Measurements from ENCODE around the gene ELF3. TPM values are rescaled to one million over a fixed set of nuclear protein-coding genes. Genes with fewer than 3 reads are reported as not detected.

Gene ELF3
- total and polyA plus RNA-seq, 2 of the 8 experiments (the other 6 are each of a cell fraction or from before 2014, with no cell fraction given), result 17.3 to 25.0 TPM

GRCh38 chr1:202046748-202047708, 36.6 kb downstream of the ELF3 start:
- H3K14ac ChIP-seq (ENCODE audit: insufficient read length), result no peak overlapping the region
- H2BK15ac ChIP-seq (ENCODE audit: low read length), result no peak overlapping the region
- no peak for FAIRE-seq
- H3K4ac ChIP-seq (replicated peaks; ENCODE audit: insufficient read length, low read depth, low read length), result no peak overlapping the region
- H2BK5ac ChIP-seq (ENCODE audit: low read depth, low read length), result no peak overlapping the region
- H4K5ac ChIP-seq (ENCODE audit: insufficient read length, low read depth, low read length), result no peak overlapping the region
- H3K79me1 ChIP-seq (ENCODE audit: low read depth, low read length), result no peaks in the 10 kb centered on the region
- H3K79me2 ChIP-seq (ENCODE audit: control insufficient read depth in 1 of 2, insufficient read depth in 2 of 2, low read length in 2 of 2), result no peaks in the 10 kb centered on the region
- no peaks in the 10 kb centered on the region for H4K20me1 ChIP-seq (replicated peaks in 1 of 2; ENCODE audit: control insufficient read depth in 1 of 2, insufficient read depth in 2 of 2, low read length in 2 of 2)
- ChIA-PET POLR2A (ENCODE audit: partially characterized antibody) (interaction anchor here (1.7 kb wide), 1 partner anchor 37 kb away, joined by 5 read pairs; the partner anchor contains the start of gene ELF3), CTCF (ENCODE audit: partially characterized antibody) (interaction anchor here (0.8 to 1.3 kb wide), 4 partner anchors 9 to 65 kb away, joined by 3 read pairs; no protein-coding TSS in a partner anchor)
- no peak for DNase-seq (ENCODE audit: low read depth in 1 of 2, low spot score in 2 of 2)
- no peak overlapping the region for H3K23ac ChIP-seq (ENCODE audit: insufficient read length)
- H4K91ac ChIP-seq (replicated peaks; ENCODE audit: insufficient read length, low read length), result no peak overlapping the region
- H3K27ac ChIP-seq (ENCODE audit: low read depth, low read length), result no peak overlapping the region
- H3K23me2 ChIP-seq (ENCODE audit: low read depth, low read length), result no peaks in the 10 kb centered on the region
- H3K9me3 ChIP-seq (ENCODE audit: insufficient read depth in 2 of 2, low read depth in 1 of 2, low read length in 1 of 2), result no peaks in the 10 kb centered on the region
- H2BK120ac ChIP-seq (replicated peaks; ENCODE audit: low read depth, low read length), result no peak overlapping the region
- H2BK12ac ChIP-seq (ENCODE audit: low read depth, low read length), result no peak overlapping the region
- H3K27me3 ChIP-seq (replicated peaks in 1 of 4; ENCODE audit: control insufficient read depth in 3 of 4, extremely low read depth in 1 of 4, insufficient read depth in 3 of 4, low read length in 3 of 4), result no peaks in the 10 kb centered on the region
- WGBS, 2 experiments (ENCODE audit: extremely low coverage in 1 of 2, insufficient coverage in 1 of 2, insufficient read length in 1 of 2, insufficient replicate concordance in 2 of 2, low coverage in 1 of 2, low lambda C conversion rate in 2 of 2, missing lambda C conversion rate in 1 of 2), result 85% methylated on average over 5 of the region's 5 CpGs; no CpG with 5 or more reads in 1 of the 2 experiments
- H4K8ac ChIP-seq (ENCODE audit: extremely low read depth, insufficient read depth, low read length), result no peak overlapping the region
- H3K36me3 ChIP-seq (ENCODE audit: control insufficient read depth in 2 of 4, insufficient read depth in 4 of 4, low read length in 3 of 4), result no peaks in the 10 kb centered on the region
- H2BK20ac ChIP-seq (ENCODE audit: low read length), result no peak overlapping the region
- H3K4me3 ChIP-seq (ENCODE audit: extremely low read depth in 1 of 4, insufficient read depth in 2 of 4, low read depth in 3 of 4, low read length in 4 of 4), result no peak overlapping the region
- H3K18ac ChIP-seq (ENCODE audit: extremely low read depth, low read length), result no peak overlapping the region
- no peak overlapping the region for H3K9ac ChIP-seq (replicated peaks in 1 of 4; ENCODE audit: extremely low read depth in 1 of 4, low read depth in 3 of 4, low read length in 3 of 4)
- H2AK5ac ChIP-seq (ENCODE audit: low read depth, low read length), result no peak overlapping the region
- H3K4me2 ChIP-seq (ENCODE audit: insufficient read depth in 1 of 2, low read depth in 2 of 2, low read length in 2 of 2), result no peak overlapping the region
- no peaks in the 10 kb centered on the region for H3K4me1 ChIP-seq (replicated peaks in 1 of 4; ENCODE audit: control insufficient read depth in 3 of 4, insufficient read depth in 4 of 4, low read length in 3 of 4)
- no peak overlapping the region for H3K56ac ChIP-seq (replicated peaks; ENCODE audit: insufficient read length, low read depth, low read length)
- H2AFZ ChIP-seq (ENCODE audit: low read length), result 0 out of 2 replicates have a peak overlapping the region, but pooled peaks have one; percentile 9
- TF ChIP-seq CHD1 (IDR thresholded peaks at IDR 0.05; ENCODE audit: low read depth, low read length), result no peak
- no peak for TF ChIP-seq CEBPB (IDR thresholded peaks at IDR 0.05; ENCODE audit: low read depth, low read length)
- no peak for TF ChIP-seq MAX (IDR thresholded peaks at IDR 0.05)
- no peak for TF ChIP-seq RBBP5 (IDR thresholded peaks at IDR 0.05; ENCODE audit: borderline replicate concordance, low read depth, low read length)
- no peak for TF ChIP-seq CTCF (IDR thresholded peaks at IDR 0.05; ENCODE audit: control extremely low read depth in 1 of 3, insufficient read depth in 1 of 3, low read depth in 1 of 3, low read length in 3 of 3)
- TF ChIP-seq CTBP2 (IDR thresholded peaks at IDR 0.05; ENCODE audit: borderline replicate concordance, insufficient read depth, insufficient read length, low read length), result no peak
- no peak for TF ChIP-seq TEAD4 (IDR thresholded peaks at IDR 0.05; ENCODE audit: low read depth, low read length)
- TF ChIP-seq GABPA (IDR thresholded peaks at IDR 0.05; ENCODE audit: borderline replicate concordance, insufficient read depth, low read length), result no peak
